Mesothelial cell of epicardium (in vitro differentiated cells): ENCODE results near the gene TM2D1. TPM values are rescaled to one million over a fixed set of nuclear protein-coding genes. Genes with fewer than 3 reads are reported as not detected.

Experiments used
- DNase-seq, 2 experiments: peaks; one replicate each; pipeline ENCODE4 v3.0.0; 2021; ENCODE audit warnings: low spot score in 2 of 2; ENCODE audit not compliant: unreplicated experiment in 2 of 2
- H3K27ac Mint-ChIP-seq: 2 replicates; pipeline ENCODE4 v1.8.0; 2021; ENCODE audit warnings: mixed read lengths
- H3K27me3 Mint-ChIP-seq: 2 replicates; pipeline ENCODE4 v1.8.0; 2021; ENCODE audit warnings: low read depth, mixed read lengths
- H3K36me3 Mint-ChIP-seq: 2 replicates; pipeline ENCODE4 v1.8.0; 2021; ENCODE audit warnings: mixed read lengths
- H3K4me1 Mint-ChIP-seq: 2 replicates; pipeline ENCODE4 v1.8.0; 2021; ENCODE audit warnings: mixed read lengths
- H3K4me3 Mint-ChIP-seq: 2 replicates; pipeline ENCODE4 v1.8.0; 2021; ENCODE audit warnings: mild to moderate bottlenecking, moderate library complexity, mixed read lengths
- H3K9me3 Mint-ChIP-seq: 2 replicates; pipeline ENCODE4 v1.8.0; 2021; ENCODE audit warnings: mixed read lengths
- total RNA-seq: library from RNA; stranded (reverse); gene quantifications from 3 replicates; pipeline ENCODE4 v1.2.1, GENCODE V29; 2021
- TF ChIP-seq, protein P1 (sequence below): fragments of 200-600 bp; sonication (generic); IDR thresholded peaks from one replicate; pipeline ENCODE4 v1.5.0; 2021; ENCODE audit warnings: antibody characterized with exemption; ENCODE audit not compliant: unreplicated experiment

The TM2D1 gene
- total RNA-seq, 1 donor from 2014 or later: 55.5 TPM

DNA sequence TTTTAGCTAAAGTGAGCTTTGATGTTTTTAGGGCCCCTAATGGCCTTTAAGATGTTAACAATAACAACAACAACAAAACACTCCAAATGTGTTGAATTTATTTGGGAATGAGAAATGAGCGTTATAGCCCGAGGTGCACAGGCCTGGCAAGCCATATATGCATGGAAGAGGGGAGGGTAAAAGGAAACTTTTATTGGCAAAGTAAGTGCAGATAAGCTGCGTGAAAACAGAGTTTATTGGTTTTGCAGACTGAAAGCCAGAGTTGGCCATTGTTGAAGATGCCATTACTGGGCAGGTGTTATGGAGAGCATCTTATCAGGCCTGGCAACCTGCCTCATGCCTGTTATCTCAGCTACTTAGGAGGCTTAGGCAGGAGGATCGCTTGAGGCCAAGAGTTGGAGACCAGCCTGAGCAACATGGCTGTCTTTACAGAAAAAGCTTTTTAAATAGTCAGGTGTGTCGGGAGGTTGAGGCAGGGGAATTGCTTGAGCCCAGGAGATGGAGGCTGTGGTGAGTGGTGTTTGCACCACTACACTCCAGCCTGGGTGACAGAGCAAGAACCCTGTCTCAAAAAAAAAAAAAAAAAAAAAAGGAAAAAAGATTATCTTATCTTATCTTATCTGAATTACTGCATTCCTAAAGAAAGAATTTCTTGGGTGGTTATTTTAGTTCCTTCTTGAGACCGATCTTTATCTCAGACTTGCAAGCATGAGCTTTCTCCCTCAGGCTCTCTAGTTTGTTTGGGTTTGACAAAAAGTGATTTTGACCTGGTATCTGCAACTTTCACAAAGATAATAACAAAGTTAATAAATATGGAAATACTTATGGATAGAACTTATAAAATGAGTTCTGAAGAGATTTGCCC is 19.0 kb upstream of the TM2D1 start:
- peaks cover 4% of the 10 kb centered on the region for H3K36me3 Mint-ChIP-seq
- peaks cover 52% of the 10 kb centered on the region for H3K4me1 Mint-ChIP-seq
- DNase-seq: no peak
- H3K9me3 Mint-ChIP-seq: no peaks in the 10 kb centered on the region
- peak overlapping the region; percentile 96 for H3K27ac Mint-ChIP-seq
- TF ChIP-seq, protein P1, sequence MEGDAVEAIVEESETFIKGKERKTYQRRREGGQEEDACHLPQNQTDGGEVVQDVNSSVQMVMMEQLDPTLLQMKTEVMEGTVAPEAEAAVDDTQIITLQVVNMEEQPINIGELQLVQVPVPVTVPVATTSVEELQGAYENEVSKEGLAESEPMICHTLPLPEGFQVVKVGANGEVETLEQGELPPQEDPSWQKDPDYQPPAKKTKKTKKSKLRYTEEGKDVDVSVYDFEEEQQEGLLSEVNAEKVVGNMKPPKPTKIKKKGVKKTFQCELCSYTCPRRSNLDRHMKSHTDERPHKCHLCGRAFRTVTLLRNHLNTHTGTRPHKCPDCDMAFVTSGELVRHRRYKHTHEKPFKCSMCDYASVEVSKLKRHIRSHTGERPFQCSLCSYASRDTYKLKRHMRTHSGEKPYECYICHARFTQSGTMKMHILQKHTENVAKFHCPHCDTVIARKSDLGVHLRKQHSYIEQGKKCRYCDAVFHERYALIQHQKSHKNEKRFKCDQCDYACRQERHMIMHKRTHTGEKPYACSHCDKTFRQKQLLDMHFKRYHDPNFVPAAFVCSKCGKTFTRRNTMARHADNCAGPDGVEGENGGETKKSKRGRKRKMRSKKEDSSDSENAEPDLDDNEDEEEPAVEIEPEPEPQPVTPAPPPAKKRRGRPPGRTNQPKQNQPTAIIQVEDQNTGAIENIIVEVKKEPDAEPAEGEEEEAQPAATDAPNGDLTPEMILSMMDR: no peak
- H3K4me3 Mint-ChIP-seq: peak overlapping the region; percentile 66
- H3K27me3 Mint-ChIP-seq: no peaks in the 10 kb centered on the region

DNA sequence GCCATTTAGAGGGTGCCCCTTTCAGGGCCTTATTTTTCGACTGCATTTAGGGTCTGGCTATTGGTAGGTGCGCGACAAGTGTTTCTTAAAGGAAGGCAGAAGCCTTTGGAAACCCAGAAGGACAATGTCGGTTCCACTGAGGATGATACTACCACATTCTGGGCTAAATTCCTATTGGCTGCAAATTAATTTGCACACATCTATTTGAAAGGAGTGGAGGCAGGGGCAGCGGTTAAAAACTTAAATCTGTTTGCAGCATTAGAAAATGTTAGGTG is 18.4 kb upstream of the TM2D1 start:
- TF ChIP-seq, protein P1: no peak
- Mint-ChIP-seq H3K27ac (peak overlapping the region; percentile 96), H3K27me3 (no peaks in the 10 kb centered on the region), H3K4me1 (peaks cover 49% of the 10 kb centered on the region), H3K9me3 (no peaks in the 10 kb centered on the region), H3K4me3 (peak overlapping the region; percentile 66), H3K36me3 (peaks cover 4% of the 10 kb centered on the region)
- no peak for DNase-seq

DNA sequence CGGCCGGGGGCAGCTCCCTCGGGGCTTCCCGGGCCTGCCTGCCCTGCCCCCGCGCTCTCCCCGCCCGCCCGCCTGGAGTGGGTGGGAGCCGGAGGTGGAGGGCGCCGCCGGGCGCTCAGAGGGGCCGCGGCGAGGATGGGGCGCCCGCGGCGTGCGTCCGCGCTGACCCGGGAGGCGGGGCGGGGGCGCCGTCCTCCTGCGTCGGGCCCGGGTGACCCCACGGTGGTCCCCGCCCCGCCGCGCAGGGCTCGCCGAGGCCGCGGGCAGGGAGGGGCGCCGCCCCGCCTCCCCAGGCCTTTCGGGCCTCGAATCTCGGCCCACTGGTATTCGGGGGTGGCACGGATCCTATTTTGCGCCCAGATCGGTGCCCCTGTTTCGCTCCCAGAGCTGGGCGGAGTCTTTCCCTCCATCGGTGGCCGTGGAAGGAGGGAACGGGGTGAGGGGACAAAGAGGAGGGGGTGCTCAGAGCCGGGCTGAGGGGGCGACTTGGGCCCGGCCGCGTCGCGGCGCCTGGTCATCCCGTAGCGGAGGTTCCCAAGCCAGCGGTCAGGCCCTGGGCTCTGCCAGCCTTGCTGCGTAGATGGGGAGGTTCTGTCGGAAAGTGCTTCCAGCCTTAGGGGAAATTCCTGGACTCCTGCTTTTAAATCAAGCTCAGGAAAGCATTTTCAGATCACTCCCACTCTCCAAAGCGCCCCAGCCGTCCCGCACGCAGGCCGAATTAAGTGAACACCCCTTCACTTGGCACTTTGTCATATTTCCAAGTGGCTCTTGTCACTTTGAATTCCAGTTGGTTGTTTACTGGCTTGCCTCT is 17.9 kb upstream of the TM2D1 start:
- H3K4me1 Mint-ChIP-seq: peaks cover 49% of the 10 kb centered on the region
- DNase-seq: peak; percentile 31 to 63
- TF ChIP-seq, protein P1: no peak
- peak overlapping the region; percentile 96 for H3K27ac Mint-ChIP-seq
- no peaks in the 10 kb centered on the region for H3K27me3 Mint-ChIP-seq
- H3K36me3 Mint-ChIP-seq: peaks cover 4% of the 10 kb centered on the region
- H3K4me3 Mint-ChIP-seq: peak overlapping the region; percentile 66
- no peaks in the 10 kb centered on the region for H3K9me3 Mint-ChIP-seq

DNA sequence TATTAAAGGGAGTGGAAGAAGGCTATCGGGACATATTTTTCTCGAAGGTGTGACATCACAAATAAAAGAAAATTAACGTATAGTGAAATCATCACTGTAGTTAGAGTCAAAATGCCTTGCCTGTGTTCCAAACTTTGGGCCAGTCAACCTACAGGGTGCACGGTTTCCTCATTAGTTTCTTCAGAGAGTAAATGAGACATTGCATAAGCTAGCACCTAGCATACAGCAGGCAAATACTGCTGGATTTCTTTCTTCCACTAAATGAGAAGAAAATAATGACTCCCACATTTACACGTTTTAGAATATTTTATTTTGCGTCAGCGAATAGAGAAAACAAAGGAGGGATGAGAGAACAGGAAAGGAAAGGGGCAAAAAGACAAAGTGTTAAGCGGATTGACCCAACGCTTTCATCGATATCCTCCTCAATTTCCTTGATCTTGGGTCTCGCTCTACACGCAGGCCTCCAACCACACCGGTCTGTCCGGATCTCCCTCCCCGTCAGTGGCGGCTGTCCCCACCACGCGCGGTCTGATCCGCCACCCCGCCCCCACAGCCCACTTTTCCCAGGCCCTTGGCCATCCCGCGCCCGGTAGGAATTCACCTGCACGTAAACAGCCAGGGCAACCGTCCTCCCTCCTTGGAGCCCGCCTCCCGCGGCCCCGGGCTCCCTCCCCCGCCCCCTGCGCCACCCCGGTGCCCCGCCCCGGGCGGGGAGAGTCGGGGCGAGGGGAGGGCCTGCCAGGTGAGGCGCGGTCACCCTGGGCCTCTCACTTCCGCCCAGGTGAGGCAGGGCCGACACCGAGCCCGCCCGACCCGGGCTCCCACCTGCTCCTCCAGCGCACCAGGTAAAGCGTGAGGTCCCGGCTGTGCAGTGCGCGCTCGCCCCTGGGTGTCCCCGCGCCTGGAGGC is 17.0 kb upstream of the TM2D1 start, which contains the start of gene PATJ:
Gene PATJ, plus strand, starts transcription at position 770 of the 909 bp plus-strand sequence. CDS start 20,413 bp downstream, outside the sequence.
- H3K27me3 Mint-ChIP-seq: no peaks in the 10 kb centered on the region
- H3K9me3 Mint-ChIP-seq: no peaks in the 10 kb centered on the region
- peaks cover 2% of the 10 kb centered on the region for H3K36me3 Mint-ChIP-seq
- peak within 1 kb of the TSS; percentile 97 for H3K27ac Mint-ChIP-seq
- peak within 1 kb of the TSS; percentile 89 for H3K4me3 Mint-ChIP-seq
- H3K4me1 Mint-ChIP-seq: peaks cover 41% of the 10 kb centered on the region
- DNase-seq: peak; percentile 60 to 79
- TF ChIP-seq, protein P1: no peak
